GM21786 (cell line): ENCODE data around the gene DR1.
"Not testable (repeated sequence)": the region's sequence is repeated elsewhere in the genome, so short reads cannot be mapped to it uniquely, and the experiment has no call there.

Source experiments
- ATAC-seq: cut with Tn5 transposase; IDR thresholded peaks from one replicate; pipeline ENCODE4 v1.9.1; 2021; ENCODE audit not compliant: unreplicated experiment

Gene DR1

DNA sequence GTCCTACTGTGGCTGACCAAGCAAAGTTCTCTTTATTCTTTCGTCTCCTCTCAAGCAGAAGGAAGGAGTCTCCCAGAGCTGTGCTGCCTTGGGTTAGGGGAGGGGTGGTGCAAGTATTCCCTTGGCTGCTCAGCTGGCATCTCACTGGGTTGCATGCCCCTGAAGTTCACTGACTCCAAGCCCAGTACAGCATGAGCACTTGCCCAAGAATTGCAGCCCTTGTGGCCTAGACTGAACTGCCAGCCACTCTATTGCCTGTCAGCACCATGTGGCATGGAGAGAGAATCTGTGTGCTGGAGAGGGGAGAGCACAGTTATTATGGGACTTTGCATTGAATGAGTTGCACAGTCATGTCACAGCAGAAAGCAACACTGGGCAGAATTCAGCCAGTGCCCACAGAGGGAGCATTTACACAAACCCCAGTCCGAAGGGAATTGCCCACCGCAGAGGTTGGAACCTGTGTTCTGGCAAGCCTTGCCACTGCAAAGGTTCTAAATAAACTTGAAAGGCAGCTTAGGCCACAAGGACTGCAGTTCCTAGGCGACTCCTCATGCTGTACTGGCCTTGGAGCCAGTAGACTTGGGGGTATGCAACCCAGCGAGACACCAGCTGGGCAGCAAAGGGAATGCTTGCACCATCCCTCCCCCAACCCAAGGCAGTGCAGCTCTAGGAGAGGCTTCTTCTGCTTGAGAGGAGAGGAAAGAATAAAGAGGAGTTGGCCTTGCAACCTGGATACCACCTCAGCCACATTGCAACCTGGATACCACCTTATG is 28.8 kb downstream of the DR1 start:
- no peak for ATAC-seq

DNA sequence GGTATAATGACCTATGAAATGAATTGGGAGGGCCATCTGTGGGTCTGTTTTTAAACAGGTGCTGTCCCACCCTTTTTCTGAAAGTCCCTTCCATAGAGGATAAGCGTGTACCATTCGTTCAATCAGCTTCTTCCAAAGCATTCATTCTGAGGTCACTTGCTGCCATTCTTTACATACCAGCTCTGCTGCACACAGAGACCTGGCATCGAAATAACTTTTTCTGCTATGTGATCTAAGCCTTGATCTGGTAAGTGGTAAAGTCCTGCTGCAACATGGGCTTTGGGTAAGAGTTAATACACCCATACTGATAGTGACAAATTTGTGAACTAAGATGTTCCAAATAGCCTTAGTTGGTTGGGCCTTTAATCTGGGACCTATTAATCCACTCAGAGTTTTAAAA is 38.9 kb downstream of the DR1 start:
- no peak for ATAC-seq

DNA sequence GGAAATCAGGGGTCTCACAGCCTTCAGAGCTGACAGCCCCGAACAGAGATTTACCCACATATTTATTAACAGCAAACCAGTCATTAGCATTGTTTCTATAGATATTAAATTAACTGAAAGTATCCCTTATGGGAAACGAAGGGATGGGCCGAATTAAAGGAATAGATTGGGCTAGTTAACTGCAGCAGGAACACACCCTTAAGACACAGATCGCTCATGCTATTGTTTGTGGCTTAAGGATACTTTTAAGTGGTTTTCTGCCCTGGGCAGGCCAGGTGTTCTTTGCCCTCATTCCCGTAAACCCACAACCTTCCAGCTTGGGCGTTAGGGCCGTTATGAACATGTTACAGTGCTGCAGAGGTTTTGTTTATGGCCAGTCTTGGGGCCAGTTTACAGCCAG is 40.6 kb downstream of the DR1 start:
- not testable (repeated sequence) for ATAC-seq

DNA sequence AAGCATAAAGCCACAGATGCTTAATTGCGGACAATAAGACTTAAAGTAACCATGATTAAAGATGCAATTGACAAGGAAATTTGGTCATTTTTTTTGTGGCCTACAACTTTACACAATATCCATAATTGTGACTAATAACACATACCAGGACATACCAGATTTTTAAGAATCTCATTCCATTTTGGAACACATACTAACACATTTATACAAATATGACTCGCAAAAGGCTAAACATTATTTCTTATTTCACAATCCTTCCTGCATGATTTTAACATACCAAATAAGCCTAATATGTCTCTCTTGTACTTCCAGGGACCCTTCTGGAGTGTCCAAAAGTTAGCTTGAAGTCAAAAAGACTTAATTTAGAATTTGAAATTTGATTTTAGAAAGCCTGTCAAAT is 48.8 kb downstream of the DR1 start:
- no peak for ATAC-seq

DNA sequence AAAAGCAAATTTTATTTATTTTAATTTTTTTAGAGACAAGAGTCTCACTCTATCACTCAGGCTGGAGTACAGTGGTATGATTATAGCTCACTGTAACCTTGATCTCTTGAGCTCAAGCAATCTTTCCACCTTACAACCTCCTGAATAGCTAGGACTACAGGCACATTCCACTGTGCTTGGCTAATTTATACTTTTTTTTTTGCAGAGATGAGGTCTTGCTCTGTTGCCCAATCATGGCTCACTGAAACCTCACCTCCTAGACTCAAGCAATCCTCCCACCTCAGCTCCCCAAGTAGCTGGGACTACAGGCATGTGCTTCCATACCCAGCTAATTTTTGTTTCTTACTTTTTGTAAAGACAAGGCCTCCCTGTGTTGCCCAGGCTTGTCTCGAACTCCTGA is 49.5 kb downstream of the DR1 start:
- no peak for ATAC-seq

DNA sequence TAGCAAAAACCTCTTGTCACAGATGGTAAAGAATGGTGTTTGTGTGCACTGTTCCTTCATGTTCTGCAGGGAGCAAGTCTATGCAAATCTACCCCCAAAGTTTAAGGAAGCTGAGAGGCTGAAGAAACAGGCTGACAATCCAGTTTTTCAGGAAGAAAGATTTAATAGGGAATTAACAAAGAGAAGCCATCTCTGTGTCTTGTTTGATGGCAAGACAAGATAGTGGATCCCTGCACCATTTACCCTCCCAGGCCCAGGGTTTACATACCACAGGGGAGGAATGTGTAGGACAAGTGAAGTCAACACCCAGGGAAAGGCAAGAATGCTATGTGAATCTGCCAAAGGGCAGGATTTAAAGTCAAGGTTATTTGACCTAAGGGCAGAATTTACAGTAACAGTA is 54.1 kb downstream of the DR1 start:
- no peak for ATAC-seq

DNA sequence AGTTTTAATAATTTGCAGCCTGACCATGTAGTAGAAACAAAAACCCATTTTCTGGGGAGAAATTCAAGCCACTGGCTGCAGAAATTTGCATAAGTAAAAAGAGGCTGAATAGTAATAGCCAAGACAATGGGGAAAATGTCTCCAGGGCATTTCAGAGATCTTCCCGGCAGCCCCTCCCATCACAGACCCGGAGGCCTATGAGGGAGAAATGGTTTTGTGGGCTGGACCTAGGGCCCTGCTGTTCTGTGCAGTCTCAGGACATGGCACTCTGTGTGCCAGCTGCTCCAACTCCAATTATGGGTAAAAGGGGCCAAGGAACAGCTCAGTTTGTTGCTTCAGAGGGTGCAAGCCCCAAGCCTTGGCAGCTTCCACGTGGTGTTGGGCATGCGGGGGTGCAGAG is 62.5 kb downstream of the DR1 start:
- no peak for ATAC-seq

DNA sequence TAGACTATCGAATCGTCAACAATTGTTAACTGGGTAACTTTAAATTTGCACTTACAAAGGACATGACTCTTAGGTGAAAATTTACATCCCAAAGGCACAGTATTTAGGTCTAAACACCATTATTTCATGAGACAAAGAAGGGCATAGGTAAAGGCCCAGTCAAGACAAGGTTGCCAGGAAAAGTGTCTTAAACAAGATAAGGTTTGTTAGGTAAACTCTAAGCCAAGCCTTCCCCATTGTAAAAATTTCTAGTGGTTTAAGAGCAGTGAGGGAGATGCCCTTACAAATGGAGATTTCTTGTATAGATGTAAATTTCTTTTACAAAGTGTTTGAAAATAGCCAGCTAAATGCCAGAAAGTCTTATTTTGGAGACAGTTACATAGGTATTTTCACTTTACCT is 65.3 kb downstream of the DR1 start:
- no peak for ATAC-seq

DNA sequence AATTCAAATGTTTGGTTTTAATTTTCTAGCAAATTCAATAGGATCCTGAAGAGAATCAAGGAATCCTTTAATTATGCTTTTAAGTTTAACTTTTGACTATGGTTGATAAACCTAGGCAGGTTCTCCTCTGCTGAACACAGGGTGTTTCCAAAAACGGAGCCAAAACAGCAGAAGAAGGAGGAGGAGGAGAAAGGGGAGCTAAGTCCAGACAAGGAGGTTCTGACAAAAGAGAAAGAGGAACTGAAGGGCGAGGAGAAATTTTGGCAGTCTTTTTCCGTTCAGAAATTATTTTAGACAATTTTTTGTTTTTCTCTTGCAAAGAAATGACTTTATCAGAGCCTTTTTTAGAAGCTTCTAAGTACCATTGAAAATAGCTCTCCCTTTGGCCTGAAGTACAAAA is 69.0 kb downstream of the DR1 start:
- ATAC-seq = no peak

DNA sequence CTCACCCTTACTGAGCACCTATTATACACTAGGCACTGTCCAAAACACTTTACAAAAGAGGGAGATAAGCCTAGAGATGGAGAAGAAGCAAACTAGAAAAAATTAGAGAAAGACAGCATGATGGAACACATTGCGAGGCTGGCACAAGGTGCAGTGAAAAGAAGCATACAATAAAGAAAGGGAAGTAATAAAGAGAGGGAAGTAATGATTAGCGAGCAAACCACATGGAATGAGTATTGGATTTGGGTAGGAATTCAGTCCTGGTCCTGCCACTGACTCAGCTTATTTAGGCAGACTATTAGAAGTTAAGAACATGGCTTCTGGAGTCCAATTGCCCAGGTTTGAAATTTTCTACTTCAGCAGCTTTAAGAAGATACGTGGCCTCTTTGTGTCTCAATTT is 69.6 kb downstream of the DR1 start:
- ATAC-seq = no peak

DNA sequence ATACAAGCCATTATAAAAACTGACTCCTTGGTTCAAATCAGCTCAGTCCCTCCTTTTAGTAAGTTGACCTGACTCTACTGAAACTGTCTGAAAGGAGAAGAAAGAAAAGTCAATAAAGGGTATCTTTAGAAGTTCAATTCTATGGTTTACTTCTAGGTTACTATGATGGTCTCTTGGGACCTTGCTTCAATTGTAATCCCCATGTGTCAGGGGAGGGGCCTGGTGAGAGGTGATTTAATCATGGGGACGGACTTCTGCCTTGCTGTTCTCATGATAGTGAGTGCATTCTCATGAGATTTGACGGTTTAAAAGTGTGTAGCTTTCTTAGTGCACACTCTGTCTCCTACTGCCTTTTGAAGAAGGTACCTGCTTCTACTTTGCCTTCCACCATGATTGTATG is 70.5 kb downstream of the DR1 start:
- ATAC-seq = no peak
